Midbrain (tissue), 1 donor: ENCODE measurements around the gene MLLT3.

Source experiments
- DNase-seq: peaks from one replicate; lab custom pipeline; 2025; lab: John Stamatoyannopoulos, UW

The MLLT3 gene

DNA sequence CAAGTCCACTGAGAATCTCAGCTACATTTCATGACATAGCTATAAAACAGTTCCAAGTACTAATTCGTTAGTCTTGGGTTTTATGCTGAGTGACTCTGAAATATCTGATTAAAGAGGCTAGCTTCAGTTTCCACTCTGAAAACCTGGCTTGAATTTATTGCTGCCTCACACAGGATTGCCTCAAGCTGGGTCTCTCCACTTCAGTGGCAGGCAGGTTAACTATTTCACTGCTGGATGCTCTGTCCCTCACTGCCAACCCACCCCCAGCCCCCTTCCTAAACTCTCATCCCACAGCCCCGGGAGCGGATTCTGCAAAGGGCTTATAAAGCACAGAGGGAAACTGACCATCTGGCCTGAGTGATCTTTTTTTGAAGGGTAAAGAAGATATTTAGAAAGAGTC is 318.3 kb downstream of the MLLT3 start:
- DNase-seq = no peak

DNA sequence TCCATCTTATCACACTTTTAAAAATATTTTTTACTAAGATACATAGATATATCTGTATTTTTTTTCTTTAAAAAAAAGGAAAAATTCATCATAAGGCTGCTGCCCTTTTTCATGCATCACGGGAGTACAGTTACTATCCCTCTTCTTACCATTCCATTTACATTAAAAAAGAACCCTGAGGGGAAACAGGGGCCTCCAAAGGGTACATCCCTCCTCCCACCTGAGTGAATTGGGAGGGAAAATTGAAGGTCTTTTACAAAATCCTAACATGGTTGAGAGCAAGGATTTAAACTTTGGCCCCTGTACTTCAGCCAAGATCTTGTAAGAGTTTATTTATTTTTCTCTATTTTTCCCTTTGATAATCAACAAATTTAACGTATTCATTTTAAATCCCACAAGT is 319.2 kb downstream of the MLLT3 start:
- no peak for DNase-seq

DNA sequence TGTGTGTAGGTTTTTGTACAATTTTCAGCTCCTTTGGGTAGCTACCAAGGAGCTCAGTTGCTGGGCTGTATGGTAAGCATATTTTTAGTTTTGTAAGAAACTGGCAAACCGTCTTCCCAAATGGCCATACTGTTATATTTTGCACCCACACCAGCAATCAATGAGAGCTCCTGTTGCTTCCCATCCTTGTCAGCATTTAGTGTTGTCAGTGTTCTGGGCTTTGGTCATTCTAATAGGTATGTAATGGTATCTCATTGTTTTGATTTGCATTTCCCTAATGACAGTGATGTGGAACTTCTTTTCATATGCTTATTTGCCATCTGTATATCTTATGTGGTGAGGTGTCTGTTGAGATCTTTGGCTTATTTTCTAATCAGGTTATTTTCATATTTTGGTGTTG is 320.1 kb downstream of the MLLT3 start:
- DNase-seq = no peak

DNA sequence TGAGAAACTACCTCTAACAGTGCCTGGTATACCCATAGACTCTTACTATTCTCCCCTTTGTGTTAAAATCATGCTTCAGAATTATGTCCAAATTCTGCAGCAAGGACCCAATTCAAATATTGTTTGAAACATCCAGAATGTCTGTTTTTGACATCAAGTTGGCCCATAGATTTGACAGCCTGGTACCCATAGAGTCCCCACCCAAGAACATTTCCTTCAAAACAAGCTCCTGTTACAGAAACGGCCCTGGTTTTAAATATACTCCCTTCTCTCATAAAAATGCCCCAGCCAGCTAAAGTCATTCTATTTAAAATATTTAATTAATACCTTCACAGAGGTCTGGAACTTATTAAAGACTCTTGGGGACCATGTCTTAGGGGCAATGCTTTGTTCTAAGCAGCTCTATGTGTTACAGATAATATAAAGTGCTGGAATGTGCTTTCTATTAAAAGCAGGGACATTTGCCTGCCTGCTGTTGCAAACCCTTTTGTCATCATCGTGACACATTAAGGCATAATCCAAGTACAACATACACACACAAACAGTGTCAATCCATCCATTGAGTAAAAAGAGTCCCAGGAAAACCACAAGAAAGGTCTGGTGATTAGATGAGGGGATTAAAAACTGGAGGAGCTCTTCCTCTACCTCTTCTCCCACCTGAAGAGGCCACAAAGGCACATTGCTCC is 321.7 kb downstream of the MLLT3 start:
- no peak for DNase-seq

DNA sequence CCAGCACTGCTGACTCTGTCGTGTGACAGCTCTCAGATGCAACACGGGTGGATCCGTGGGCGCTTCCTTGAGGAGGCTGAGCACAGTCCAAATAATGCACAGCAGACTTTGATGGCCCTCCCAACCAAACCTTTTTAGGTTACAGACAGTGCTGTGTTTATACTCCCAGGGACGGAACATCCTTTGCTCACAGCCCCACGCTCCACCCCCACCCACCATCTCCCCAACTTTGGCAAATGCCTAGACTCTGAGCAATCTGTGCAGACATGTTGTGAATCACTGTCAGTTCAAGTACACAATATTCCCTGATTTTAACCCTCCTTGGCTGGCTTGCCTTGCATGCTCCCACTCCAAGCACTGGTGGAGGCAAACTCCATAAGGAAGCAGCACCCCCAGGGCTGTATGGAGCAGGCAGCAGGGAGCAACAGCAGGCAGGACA is 324.6 kb downstream of the MLLT3 start:
- DNase-seq = no peak

DNA sequence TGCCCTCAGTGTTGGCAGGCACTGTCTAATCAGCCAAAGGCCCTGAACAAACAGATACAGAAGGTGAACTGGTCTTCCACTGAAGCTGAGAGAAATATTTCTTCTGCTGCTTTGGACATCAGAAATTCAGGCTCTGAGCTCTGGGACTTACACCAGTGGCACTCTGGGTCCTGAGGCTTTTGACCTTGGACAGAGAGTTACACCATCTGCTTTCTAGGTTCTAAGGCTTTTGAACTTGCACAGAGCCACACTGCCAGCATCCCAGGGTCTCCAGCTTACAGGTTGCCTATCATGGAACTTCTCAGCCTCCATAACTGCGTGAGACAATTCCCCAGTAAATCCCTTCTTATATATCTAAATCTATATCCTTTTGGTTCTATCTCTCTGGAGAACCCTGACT is 326.7 kb downstream of the MLLT3 start:
- DNase-seq = no peak

DNA sequence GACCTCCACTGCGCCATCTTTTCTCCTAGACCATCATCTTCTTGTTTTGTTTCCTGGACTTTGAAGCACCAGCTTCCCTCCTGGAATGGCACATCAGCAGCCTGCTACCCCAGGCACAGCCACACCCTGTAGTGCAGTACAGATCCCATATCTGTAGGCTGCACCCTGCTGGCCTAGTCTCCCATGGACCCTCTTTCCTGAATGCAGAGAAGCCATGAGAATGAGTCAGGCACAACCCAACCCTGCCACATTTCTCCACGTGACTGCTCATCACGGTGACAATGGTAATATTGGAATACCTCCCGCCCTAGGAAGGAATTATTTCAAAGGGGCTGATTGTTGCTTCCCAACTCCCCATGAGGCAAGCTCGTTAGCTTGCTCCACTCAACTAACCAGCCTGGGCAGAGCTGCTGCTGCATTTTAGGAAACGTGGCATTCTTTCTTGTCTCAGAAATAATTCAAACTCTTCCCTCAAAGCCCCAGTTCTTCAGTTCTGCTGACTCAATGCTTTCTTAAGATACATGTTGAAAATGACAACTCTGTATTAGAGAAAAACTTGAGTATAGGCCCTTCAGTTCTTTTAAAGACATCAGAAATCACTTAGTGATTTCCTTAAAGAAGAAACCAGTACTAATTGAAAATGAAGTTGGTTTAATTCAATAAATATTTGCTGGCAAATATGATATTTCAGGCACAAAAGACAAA is 328.1 kb downstream of the MLLT3 start:
- no peak for DNase-seq

DNA sequence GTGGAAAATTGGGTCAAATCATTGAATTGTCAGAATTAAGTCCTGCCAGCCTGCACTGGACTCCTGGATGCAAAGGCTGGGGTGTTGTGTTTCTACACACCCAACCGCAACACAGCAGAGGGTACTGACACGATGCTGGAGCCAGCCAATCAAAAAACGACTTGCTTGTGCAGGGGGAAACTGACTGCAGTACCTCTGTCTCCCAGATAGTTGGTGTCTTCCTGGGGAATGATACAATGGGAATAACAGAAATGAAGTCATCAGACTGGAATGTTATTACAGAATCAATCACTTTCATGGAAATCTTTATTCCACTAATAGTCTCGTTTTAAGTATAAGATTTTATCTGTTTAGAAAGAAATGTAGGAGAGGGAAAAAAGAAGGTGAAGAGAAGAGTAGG is 330.3 kb downstream of the MLLT3 start:
- no peak for DNase-seq
